T-cell (primary cell): ENCODE results near the gene OSBP2. TPM values are rescaled to one million over a fixed set of nuclear protein-coding genes. Genes with fewer than 3 reads are reported as not detected.

ENCODE experiments used
- ATAC-seq, 4 experiments: fragments of 200-7000 bp in 3 of 4; fragments of 150-1000 bp in 1 of 4; cut with Tn5 transposase; replicated peaks in 1 of 4; 1 replicate in 3 of 4; 2 replicates in 1 of 4; pipeline ENCODE4 v1.10.0; 2021; ENCODE audit warnings: moderate library complexity in 3 of 4, mild to moderate bottlenecking in 2 of 4, moderate number of reproducible peaks in 1 of 4
- CTCF ChIA-PET, 2 donors: fragments of 300-600 bp; sonication (Branson Sonifier 250); formaldehyde crosslinking; loops; one replicate each; lab custom pipeline; 2022; ENCODE audit warnings: antibody characterized with exemption in 2 of 2; lab: Charles Lee
- POLR2A ChIA-PET, 2 donors: fragments of 300-600 bp; sonication (Branson Sonifier 250); formaldehyde crosslinking; loops; one replicate each; lab custom pipeline; 2022; ENCODE audit warnings: antibody characterized with exemption in 2 of 2; lab: Charles Lee
- DNase-seq, 35 experiments: peaks; one replicate each; pipeline versions ENCODE4 v3.0.0 to v3.0.0-alpha.2; 2013 to 2023
- H3K27ac ChIP-seq: one replicate; pipeline ENCODE4 v1.5.1; 2013; ENCODE audit warnings: low read length
- H3K27me3 ChIP-seq, 2 experiments: replicated peaks in 1 of 2; 1 replicate in 1 of 2; 2 replicates in 1 of 2; pipeline versions ENCODE4 v1.6.1 to v1.7.0; 2013; ENCODE audit warnings: low read length in 1 of 2, mixed read lengths in 1 of 2; ENCODE audit not compliant: control insufficient read depth in 2 of 2, insufficient read depth in 2 of 2; ENCODE audit errors: extremely low read depth in 1 of 2
- H3K36me3 ChIP-seq, 2 donors: 1 replicate in 1 of 2; 2 replicates in 1 of 2; pipeline versions ENCODE4 v1.6.1 to v1.7.0; 2013; ENCODE audit warnings: low read length in 1 of 2; ENCODE audit not compliant: control insufficient read depth in 2 of 2, insufficient read depth in 1 of 2; ENCODE audit errors: extremely low read depth in 1 of 2
- H3K4me1 ChIP-seq, 2 experiments: 1 replicate in 1 of 2; 2 replicates in 1 of 2; pipeline versions ENCODE4 v1.6.1 to v1.7.0; 2013; ENCODE audit warnings: low read length in 2 of 2, mixed read lengths in 1 of 2; ENCODE audit not compliant: insufficient read depth in 2 of 2, control insufficient read depth in 1 of 2; ENCODE audit errors: extremely low read depth in 1 of 2
- H3K4me3 ChIP-seq, 2 donors: 1 replicate in 1 of 2; 2 replicates in 1 of 2; pipeline versions ENCODE4 v1.5.1 to v1.7.0; 2013; ENCODE audit warnings: mild to moderate bottlenecking in 2 of 2, low read length in 1 of 2, moderate library complexity in 1 of 2; ENCODE audit not compliant: control insufficient read depth in 1 of 2; ENCODE audit errors: extremely low read depth in 1 of 2
- H3K9me3 ChIP-seq: 2 replicates; pipeline ENCODE4 v1.7.0; 2013
- H3K27ac Mint-ChIP-seq, 2 donors: one replicate each; pipeline ENCODE4 v1.8.0; 2020 to 2021; ENCODE audit warnings: mild to moderate bottlenecking in 2 of 2, mixed read lengths in 2 of 2
- H3K27me3 Mint-ChIP-seq, 2 donors: one replicate each; pipeline ENCODE4 v1.8.0; 2021 to 2022; ENCODE audit warnings: mixed read lengths in 2 of 2
- H3K36me3 Mint-ChIP-seq: one replicate; pipeline ENCODE4 v1.8.0; 2021; ENCODE audit warnings: mixed read lengths
- H3K4me1 Mint-ChIP-seq, 3 donors: one replicate each; pipeline ENCODE4 v1.8.0; 2020 to 2022; ENCODE audit warnings: mixed read lengths in 3 of 3, mild to moderate bottlenecking in 1 of 3
- H3K4me3 Mint-ChIP-seq, 3 donors: one replicate each; pipeline ENCODE4 v1.8.0; 2020 to 2022; ENCODE audit warnings: mild to moderate bottlenecking in 3 of 3, mixed read lengths in 3 of 3, moderate library complexity in 3 of 3
- H3K9me3 Mint-ChIP-seq, 3 donors: one replicate each; pipeline ENCODE4 v1.8.0; 2020 to 2022; ENCODE audit warnings: mixed read lengths in 3 of 3
- WGBS: methylation state at CpG from one replicate; pipeline ENCODE4 v1.1.5; 2013; ENCODE audit warnings: missing lambda C conversion rate; ENCODE audit not compliant: insufficient coverage; 5-methylcytosine and 5-hydroxymethylcytosine counted together
- total RNA-seq, 35 experiments: library from RNA in 6 of 35; stranded (reverse) in 6 of 35; fragments of 120-200 nt in 1 of 35; gene quantifications; one replicate each; pipeline versions ENCODE4 v1.2.1 to v1.2.4 and lab custom pipeline; 2013 to 2026

The OSBP2 gene
- total RNA-seq, 5 donors from 2014 or later (not counting 1 experiment from before 2014, with no cell fraction given), result 1.6 to 2.8 (median 2.1) TPM

DNA sequence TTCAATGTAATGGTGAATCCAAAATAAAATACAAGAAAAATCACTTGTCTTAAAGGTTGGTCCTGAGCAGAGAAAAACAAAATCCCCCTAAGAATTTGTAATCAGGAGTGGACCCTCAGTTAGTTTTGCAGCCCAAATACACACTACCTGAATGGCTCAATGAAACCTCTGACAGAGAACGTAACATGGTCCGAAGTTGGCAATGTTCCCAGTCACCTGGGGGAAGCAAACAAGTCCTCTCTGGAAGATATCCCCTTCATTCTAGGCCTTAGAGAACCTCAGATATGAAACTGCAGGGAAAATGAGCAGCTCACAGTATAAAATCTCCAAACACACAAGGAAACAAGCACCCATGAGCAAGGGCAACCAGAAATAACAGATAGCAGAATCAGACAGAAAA is 215.7 kb downstream of the OSBP2 start:
- WGBS, result 80% methylated on average over 2 of the region's 2 CpGs
- Mint-ChIP-seq H3K27ac (no peak overlapping the region), H3K36me3 (peaks cover 20% of the 10 kb centered on the region), H3K4me3 (no peak overlapping the region), H3K27me3 (no peaks in the 10 kb centered on the region), H3K9me3 (no peaks in the 10 kb centered on the region), H3K4me1 (no peaks in the 10 kb centered on the region)
- H3K4me1 ChIP-seq, result no peaks in the 10 kb centered on the region
- H3K4me3 ChIP-seq, result no peak overlapping the region
- no peaks in the 10 kb centered on the region for H3K9me3 ChIP-seq
- ATAC-seq, result no peak
- ChIA-PET CTCF (no interaction called here), POLR2A (no interaction called here)
- no peaks in the 10 kb centered on the region for H3K27me3 ChIP-seq
- H3K36me3 ChIP-seq, result peaks cover 8 to 12% of the 10 kb centered on the region in 2 donors
- no peak for DNase-seq
- no peak overlapping the region for H3K27ac ChIP-seq

DNA sequence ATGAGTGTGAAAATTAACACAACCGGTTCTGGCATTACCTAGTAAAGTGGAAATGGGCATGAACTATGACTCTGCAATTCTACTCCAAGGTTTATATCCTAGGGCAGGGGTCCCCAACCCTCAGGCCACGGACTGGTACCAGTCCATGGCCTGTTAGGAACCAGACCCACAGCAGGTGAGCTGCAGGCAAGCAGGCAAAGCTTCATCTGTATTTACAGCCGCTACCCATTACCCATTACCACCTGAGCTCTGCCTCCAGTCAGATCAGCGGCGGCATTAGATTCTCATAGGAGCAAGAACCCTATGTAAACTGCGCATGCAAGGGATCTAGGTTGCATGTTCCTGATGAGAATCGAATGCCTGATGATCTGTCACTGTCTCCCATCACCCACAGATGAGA is 224.1 kb downstream of the OSBP2 start:
- Histone ChIP-seq H3K27ac (no peak overlapping the region), H3K4me1 (peaks cover 4 to 20% of the 10 kb centered on the region in 2 experiments), H3K36me3 (no peaks in the 10 kb centered on the region), H3K9me3 (peaks cover 3% of the 10 kb centered on the region), H3K4me3 (no peak overlapping the region), H3K27me3 (no peaks in the 10 kb centered on the region)
- no peaks in the 10 kb centered on the region for H3K9me3 Mint-ChIP-seq
- H3K4me1 Mint-ChIP-seq, result peaks cover 19 to 31% (median 21%) of the 10 kb centered on the region in 3 donors
- H3K4me3 Mint-ChIP-seq, result no peak overlapping the region
- ATAC-seq, result no peak
- H3K36me3 Mint-ChIP-seq, result peaks cover 3% of the 10 kb centered on the region
- DNase-seq, result no peak
- 93% methylated on average over 5 of the region's 7 CpGs for WGBS
- H3K27ac Mint-ChIP-seq, result no peak overlapping the region
- POLR2A ChIA-PET, result no interaction called here
- H3K27me3 Mint-ChIP-seq, result no peaks in the 10 kb centered on the region
- CTCF ChIA-PET, result interaction anchor here in 1 of 2 donors (1.5 kb wide), 1 partner anchor 167 kb away, joined by 6 read pairs; no protein-coding TSS in a partner anchor

DNA sequence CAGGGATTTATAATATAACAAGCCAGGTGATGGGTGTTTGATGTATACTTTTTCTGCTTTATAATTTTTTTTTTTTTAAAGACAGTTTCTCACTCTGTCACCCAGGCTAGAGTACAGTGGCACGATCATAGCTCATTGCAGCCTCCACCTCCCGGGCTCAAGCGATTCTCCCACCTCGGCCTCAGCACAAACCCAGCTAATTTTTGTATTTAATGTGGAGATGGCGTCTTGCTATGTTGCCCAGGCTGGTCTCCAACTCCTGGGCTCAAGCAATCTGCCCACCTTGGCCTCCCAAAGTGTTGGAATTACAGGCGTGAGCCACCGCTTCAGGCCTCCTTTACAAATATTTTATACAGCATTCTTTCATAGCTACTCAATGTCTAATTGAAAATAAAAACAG is 225.3 kb downstream of the OSBP2 start:
- POLR2A ChIA-PET, result interaction anchor here in 1 of 2 donors (0.7 kb wide), 1 partner anchor 1606 kb away, joined by 4 read pairs; no protein-coding TSS in a partner anchor
- Mint-ChIP-seq H3K4me3 (peak overlapping the region in 1 of 3 donors; percentile 74), H3K4me1 (peaks cover 19 to 31% (median 21%) of the 10 kb centered on the region in 3 donors), H3K9me3 (no peaks in the 10 kb centered on the region), H3K27ac (no peak overlapping the region), H3K36me3 (peaks cover 3% of the 10 kb centered on the region), H3K27me3 (no peaks in the 10 kb centered on the region)
- Histone ChIP-seq H3K4me1 (peaks cover 4 to 20% of the 10 kb centered on the region in 2 experiments), H3K27ac (no peak overlapping the region), H3K9me3 (peaks cover 3% of the 10 kb centered on the region), H3K4me3 (no peak overlapping the region), H3K27me3 (no peaks in the 10 kb centered on the region), H3K36me3 (peaks cover 0 to 4% of the 10 kb centered on the region in 2 donors)
- CTCF ChIA-PET, result interaction anchor here (0.6 to 2.4 kb wide), 24 partner anchors 10 to 948 kb away, joined by 3 to 11 read pairs (median 4); partner anchors contain the start of genes MORC2 (in 1 of the 2), PES1 (in 1 of the 2), SLC35E4 (in 1 of the 2) and TUG1 (in 1 of the 2)
- DNase-seq (no peak), ATAC-seq (no peak)
- WGBS, result no CpG with 5 or more reads among the region's 7 CpGs

DNA sequence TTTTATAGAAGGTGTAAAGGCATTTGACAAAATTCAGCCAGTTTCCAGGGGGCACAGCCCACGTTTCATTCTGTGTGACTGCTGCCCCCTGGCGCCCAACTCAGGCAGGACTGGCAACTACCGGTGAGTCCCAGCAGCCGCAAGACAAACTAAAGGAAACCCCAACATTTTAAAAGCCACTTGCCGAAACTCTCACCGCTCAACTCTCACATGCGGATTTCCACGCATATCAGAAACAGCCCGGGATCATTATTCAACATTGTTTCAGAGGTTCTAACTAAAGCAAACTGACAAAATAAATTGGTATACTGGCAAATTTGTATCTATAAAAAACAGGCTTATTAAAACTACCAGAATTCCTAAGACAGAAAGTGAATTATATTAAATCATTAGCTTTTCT is 225.7 kb downstream of the OSBP2 start:
- ChIA-PET CTCF (interaction anchor here (0.6 to 2.4 kb wide), 18 partner anchors 10 to 862 kb away, joined by 3 to 13 read pairs (median 4); partner anchors contain the start of genes MORC2 (in 1 of the 2), PES1 (in 1 of the 2) and SLC35E4 (in 1 of the 2)), POLR2A (no interaction called here)
- WGBS, result 0% methylated on average over 4 of the region's 9 CpGs
- H3K36me3 Mint-ChIP-seq, result peaks cover 3% of the 10 kb centered on the region
- H3K4me1 Mint-ChIP-seq, result peaks cover 19 to 31% (median 21%) of the 10 kb centered on the region in 3 donors
- Histone ChIP-seq H3K27me3 (no peaks in the 10 kb centered on the region), H3K27ac (no peak overlapping the region), H3K36me3 (peaks cover 2 to 7% of the 10 kb centered on the region in 2 donors), H3K9me3 (peaks cover 3% of the 10 kb centered on the region), H3K4me3 (peak overlapping the region; percentile 3 to 20), H3K4me1 (peaks cover 4 to 20% of the 10 kb centered on the region in 2 experiments)
- peak overlapping the region; percentile 73 to 82 (median 74) for H3K4me3 Mint-ChIP-seq
- DNase-seq (peak; percentile 56 to 88 (median 80)), ATAC-seq (peak; percentile 68 to 78 (median 73))
- H3K9me3 Mint-ChIP-seq, result no peaks in the 10 kb centered on the region
- H3K27ac Mint-ChIP-seq, result peak overlapping the region in 1 of 2 donors; percentile 3
- no peaks in the 10 kb centered on the region for H3K27me3 Mint-ChIP-seq

DNA sequence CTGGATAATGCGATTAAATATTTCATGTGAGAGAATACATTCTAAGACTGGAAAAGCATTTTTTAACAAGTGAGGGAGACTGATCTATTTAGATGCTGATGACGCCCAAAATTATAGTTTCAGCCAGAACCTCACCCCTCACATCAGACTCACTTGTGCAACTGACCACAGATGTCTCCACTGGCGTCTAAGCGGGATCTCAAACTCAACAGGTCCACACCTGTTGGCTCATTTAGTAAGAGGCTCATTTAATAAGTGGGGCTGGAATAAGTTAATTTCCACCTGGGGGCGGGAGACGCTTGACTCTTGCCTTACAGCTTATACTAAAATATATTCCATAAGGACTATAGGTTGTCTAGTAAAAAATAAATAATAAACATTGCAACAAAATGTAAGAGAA is 226.4 kb downstream of the OSBP2 start:
- Mint-ChIP-seq H3K36me3 (peaks cover 6% of the 10 kb centered on the region), H3K4me1 (peaks cover 19 to 31% (median 21%) of the 10 kb centered on the region in 3 donors), H3K9me3 (no peaks in the 10 kb centered on the region), H3K4me3 (peak overlapping the region; percentile 74 to 82 (median 81)), H3K27ac (peak overlapping the region; percentile 82 to 88), H3K27me3 (no peaks in the 10 kb centered on the region)
- Histone ChIP-seq H3K9me3 (no peaks in the 10 kb centered on the region), H3K27ac (no peak overlapping the region), H3K4me3 (peak overlapping the region in 1 of 2 donors; percentile 50), H3K36me3 (peaks cover 9 to 12% of the 10 kb centered on the region in 2 donors), H3K27me3 (no peaks in the 10 kb centered on the region), H3K4me1 (peaks cover 4 to 20% of the 10 kb centered on the region in 2 experiments)
- POLR2A ChIA-PET, result interaction anchor here (0.6 to 1.4 kb wide), 3 partner anchors 11 to 48 kb away, joined by 4 read pairs; partner anchors contain the start of gene TUG1 (in 1 of the 2)
- ATAC-seq (no peak), DNase-seq (peak in 1 of 35 experiments; percentile 12)
- WGBS, result no CpG with 5 or more reads among the region's 6 CpGs
- CTCF ChIA-PET, result interaction anchor here (0.7 to 2.4 kb wide), 11 partner anchors 12 to 303 kb away, joined by 3 to 13 read pairs (median 4); partner anchors contain the start of genes MORC2 (in 1 of the 2), SLC35E4 (in 1 of the 2) and TUG1 (in 1 of the 2)

DNA sequence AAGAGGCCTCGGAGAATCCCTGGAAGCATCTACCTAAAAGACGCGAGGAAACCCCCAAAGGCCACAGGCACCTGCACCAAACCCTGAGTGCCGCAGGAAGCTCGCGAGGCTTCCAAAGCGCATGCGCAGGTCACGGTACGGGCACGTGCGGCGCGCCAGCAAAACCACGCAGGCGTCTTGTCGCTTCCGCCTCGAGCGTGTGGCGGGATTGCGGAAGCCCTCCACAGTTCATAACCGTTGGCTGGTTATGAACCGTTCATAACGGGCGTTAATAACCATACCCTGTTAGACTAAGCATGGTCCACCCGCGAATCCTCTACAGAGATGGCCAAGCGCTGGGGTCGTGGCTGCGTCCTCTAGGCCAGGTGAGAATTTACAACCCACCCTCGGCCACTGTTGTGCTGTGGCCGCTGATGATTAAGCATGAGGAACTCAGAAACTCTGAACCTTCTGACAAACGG is 227.5 kb downstream of the OSBP2 start:
- Mint-ChIP-seq H3K4me1 (peaks cover 19 to 34% (median 21%) of the 10 kb centered on the region in 3 donors), H3K27ac (peak overlapping the region; percentile 82 to 88), H3K36me3 (peaks cover 12% of the 10 kb centered on the region), H3K4me3 (peak overlapping the region; percentile 74 to 82 (median 81)), H3K9me3 (no peaks in the 10 kb centered on the region), H3K27me3 (no peaks in the 10 kb centered on the region)
- peak; percentile 81 to 88 (median 84) for ATAC-seq
- CTCF ChIA-PET, result interaction anchor here (0.6 to 2.0 kb wide), 7 partner anchors 47 to 341 kb away, joined by 3 to 13 read pairs (median 5); partner anchors contain the start of genes MORC2 (in 1 of the 2) and TUG1 (in 1 of the 2)
- H3K9me3 ChIP-seq, result no peaks in the 10 kb centered on the region
- peak overlapping the region in 1 of 2 donors; percentile 50 for H3K4me3 ChIP-seq
- peaks cover 4 to 20% of the 10 kb centered on the region in 2 experiments for H3K4me1 ChIP-seq
- H3K36me3 ChIP-seq, result peaks cover 11 to 23% of the 10 kb centered on the region in 2 donors
- DNase-seq, result peak; percentile 61 to 88 (median 78)
- no peaks in the 10 kb centered on the region for H3K27me3 ChIP-seq
- POLR2A ChIA-PET, result interaction anchor here in 1 of 2 donors (0.6 to 1.4 kb wide), 2 partner anchors 47 to 234 kb away, joined by 3 to 4 read pairs; partner anchors contain the start of gene TUG1
- peak overlapping the region; percentile 75 for H3K27ac ChIP-seq
- 29% methylated on average over 32 of the region's 34 CpGs for WGBS
